ENCODE results near the gene ADAM12. TPM values are rescaled to one million over a fixed set of nuclear protein-coding genes. Genes with fewer than 3 reads are reported as not detected.

The ADAM12 gene
- total RNA-seq, 4 donors from 2014 or later = 0.78 to 10.5 (median 1.2) TPM

DNA sequence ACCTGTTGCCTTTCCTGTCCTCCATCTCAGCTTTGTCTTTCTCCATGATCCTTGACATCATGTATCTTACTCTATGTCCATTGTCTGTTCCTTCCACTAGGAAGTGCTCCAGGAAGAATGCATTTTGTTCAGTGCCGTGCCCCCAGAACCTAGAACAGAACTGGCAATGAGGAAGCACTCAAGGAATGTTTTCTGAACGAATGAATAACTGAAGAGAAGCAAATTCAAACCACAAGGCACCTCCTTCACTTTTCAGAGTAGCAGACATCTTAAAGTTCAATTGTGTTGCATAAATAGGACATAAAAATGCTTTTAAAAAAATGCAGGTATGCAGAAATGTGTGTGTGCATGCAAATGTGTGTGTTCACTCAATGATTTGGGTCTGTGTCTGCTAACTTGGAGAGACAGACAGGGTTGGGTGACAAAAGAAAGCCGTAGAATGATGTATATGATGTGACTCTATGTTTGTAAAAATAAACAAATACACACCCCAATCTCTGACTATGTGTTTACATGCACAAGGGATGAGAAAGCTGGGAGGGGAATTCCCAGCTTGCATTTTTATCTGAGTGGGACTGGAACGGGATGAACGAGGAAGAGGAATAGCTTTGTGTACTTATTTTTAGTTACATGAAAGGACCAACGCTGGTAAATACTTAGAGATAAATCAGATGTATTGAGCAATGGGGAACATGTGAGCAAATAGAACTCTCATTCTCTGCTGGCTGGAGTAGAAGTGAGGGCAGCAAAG, 254.2 kb downstream of the ADAM12 start:
- H3K27me3 ChIP-seq = no peaks in the 10 kb centered on the region
- 35 to 36% methylated on average over 6 of the region's 6 CpGs for WGBS, 2 donors
- no peak overlapping the region for H3K4me3 ChIP-seq
- H3K36me3 ChIP-seq = no peaks in the 10 kb centered on the region
- peaks cover 0 to 3% (median 0%) of the 10 kb centered on the region in 4 donors for H3K9me3 ChIP-seq
- TF ChIP-seq POLR2A (IDR thresholded peaks at IDR 0.05) (no peak), EP300 (IDR thresholded peaks at IDR 0.05) (no peak)
- TF ChIP-seq, protein P1, sequence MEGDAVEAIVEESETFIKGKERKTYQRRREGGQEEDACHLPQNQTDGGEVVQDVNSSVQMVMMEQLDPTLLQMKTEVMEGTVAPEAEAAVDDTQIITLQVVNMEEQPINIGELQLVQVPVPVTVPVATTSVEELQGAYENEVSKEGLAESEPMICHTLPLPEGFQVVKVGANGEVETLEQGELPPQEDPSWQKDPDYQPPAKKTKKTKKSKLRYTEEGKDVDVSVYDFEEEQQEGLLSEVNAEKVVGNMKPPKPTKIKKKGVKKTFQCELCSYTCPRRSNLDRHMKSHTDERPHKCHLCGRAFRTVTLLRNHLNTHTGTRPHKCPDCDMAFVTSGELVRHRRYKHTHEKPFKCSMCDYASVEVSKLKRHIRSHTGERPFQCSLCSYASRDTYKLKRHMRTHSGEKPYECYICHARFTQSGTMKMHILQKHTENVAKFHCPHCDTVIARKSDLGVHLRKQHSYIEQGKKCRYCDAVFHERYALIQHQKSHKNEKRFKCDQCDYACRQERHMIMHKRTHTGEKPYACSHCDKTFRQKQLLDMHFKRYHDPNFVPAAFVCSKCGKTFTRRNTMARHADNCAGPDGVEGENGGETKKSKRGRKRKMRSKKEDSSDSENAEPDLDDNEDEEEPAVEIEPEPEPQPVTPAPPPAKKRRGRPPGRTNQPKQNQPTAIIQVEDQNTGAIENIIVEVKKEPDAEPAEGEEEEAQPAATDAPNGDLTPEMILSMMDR (IDR thresholded peaks at IDR 0.05) = no peak
- H3K27ac ChIP-seq = no peak overlapping the region
- H3K4me1 ChIP-seq = no peaks in the 10 kb centered on the region
- DNase-seq (ENCODE audit: low spot score in 2 of 2) = no peak

DNA sequence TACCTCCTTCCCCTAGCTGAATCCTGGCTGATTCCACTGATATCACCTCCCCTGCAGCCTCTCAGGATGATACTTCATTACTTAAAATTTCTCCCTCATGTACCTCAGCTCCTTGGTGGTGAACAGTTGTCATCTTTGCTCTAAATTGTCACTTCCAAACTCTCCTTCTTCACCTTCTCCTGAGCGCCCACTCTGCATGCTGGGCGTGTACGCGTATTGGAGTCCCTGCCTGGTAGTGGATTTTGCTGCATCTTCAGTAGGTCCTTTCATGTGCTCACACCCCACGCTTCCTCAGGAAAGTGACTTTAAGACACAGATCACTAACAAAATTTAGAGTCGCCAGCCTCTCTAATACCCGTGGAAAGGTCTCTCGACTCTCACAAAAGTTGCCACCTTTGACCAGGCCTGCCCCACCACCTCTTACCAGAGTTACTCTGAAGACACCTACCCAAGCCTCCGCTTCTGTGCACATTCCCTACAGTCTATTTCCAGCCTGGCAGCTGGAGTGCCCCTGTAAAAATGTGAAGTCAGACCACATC, 255.1 kb downstream of the ADAM12 start:
- H3K27ac ChIP-seq = no peak overlapping the region
- no peaks in the 10 kb centered on the region for H3K27me3 ChIP-seq
- DNase-seq (ENCODE audit: low spot score in 2 of 2) = no peak
- H3K4me3 ChIP-seq = no peak overlapping the region
- no peaks in the 10 kb centered on the region for H3K36me3 ChIP-seq
- H3K4me1 ChIP-seq = no peaks in the 10 kb centered on the region
- peaks cover 0 to 3% (median 0%) of the 10 kb centered on the region in 4 donors for H3K9me3 ChIP-seq
- 96 to 97% methylated on average over 9 of the region's 9 CpGs for WGBS, 2 donors
- no peak for TF ChIP-seq POLR2A (IDR thresholded peaks at IDR 0.05)
- TF ChIP-seq, protein P1 (IDR thresholded peaks at IDR 0.05) = no peak
- no peak for TF ChIP-seq EP300 (IDR thresholded peaks at IDR 0.05)

DNA sequence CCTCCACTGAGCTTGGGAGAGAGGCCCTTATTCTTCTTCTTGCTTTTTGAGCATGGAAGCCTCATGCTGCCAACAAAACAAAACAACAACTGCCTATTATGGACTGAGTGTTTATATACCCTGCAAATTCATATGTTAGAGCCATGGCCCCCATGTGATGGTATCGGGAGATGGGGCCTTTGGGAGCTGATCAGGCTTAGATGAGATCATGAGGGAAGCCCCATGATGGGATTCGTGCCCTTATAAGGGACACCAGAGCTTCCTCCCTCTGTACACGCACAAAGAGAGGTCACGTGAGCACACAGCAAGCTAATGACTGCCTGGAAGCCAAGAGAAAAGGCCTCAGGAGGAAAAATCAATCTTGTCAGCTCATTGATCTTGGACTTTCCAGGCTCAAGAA, 256.9 kb downstream of the ADAM12 start:
- DNase-seq (ENCODE audit: low spot score in 2 of 2) = no peak
- 37 to 40% methylated on average over 4 of the region's 4 CpGs for WGBS, 2 donors
- H3K4me3 ChIP-seq = no peak overlapping the region
- TF ChIP-seq, protein P1 (IDR thresholded peaks at IDR 0.05) = no peak
- TF ChIP-seq POLR2A (IDR thresholded peaks at IDR 0.05) (no peak), EP300 (IDR thresholded peaks at IDR 0.05) (no peak)
- H3K27me3 ChIP-seq = no peaks in the 10 kb centered on the region
- no peaks in the 10 kb centered on the region for H3K4me1 ChIP-seq
- no peaks in the 10 kb centered on the region for H3K9me3 ChIP-seq
- H3K27ac ChIP-seq = peak overlapping the region in 1 of 4 donors; percentile 33
- no peaks in the 10 kb centered on the region for H3K36me3 ChIP-seq

DNA sequence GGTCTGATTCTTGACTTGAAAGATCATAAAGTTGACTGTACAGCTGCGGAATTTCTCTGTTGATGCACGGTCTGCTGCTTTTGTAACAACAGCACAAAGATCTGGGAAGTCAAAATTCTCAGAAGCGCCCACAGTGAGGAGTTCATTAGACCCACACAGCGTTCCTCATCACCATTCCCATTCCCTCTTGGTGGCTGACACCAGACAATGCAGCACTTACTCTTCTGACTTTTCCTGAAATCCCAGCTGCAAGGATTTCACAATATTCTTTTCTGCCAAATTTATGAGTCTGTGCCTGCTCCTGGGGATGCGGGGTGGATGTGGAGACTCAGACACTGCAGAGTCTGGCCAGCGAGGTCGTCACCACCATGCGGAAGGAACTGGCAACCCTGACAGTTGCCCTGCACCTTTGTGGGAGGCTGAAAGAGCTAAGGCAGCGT, 258.0 kb downstream of the ADAM12 start:
- no peaks in the 10 kb centered on the region for H3K4me1 ChIP-seq
- H3K4me3 ChIP-seq = no peak overlapping the region
- no peaks in the 10 kb centered on the region for H3K9me3 ChIP-seq
- no peak overlapping the region for H3K27ac ChIP-seq
- H3K27me3 ChIP-seq = no peaks in the 10 kb centered on the region
- H3K36me3 ChIP-seq = no peaks in the 10 kb centered on the region
- TF ChIP-seq, protein P1 (IDR thresholded peaks at IDR 0.05) = no peak
- TF ChIP-seq POLR2A (IDR thresholded peaks at IDR 0.05) (no peak), EP300 (IDR thresholded peaks at IDR 0.05) (no peak)
- 60 to 74% methylated on average over 9 of the region's 9 CpGs for WGBS, 2 donors
- DNase-seq (ENCODE audit: low spot score in 2 of 2) = peak; percentile 16 to 17

DNA sequence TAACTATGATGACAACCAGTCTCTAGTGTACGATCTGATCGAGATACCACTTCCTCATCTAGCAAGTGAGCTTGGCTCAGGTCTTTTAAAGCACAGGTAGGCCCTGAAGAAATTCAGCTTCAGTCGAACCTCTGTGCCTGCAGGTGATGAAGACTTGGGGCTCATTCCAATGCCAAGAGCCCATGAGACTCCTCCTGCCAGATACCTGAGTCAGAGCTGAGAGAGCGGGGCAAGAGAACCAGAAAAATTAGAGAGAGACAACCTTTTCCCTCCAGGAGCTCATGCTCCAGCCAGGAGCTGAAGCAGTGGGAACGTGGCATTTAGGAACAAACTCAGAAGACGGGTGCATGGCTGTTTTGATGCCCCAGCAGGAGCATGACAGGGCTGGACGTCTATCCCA, 259.3 kb downstream of the ADAM12 start:
- Histone ChIP-seq H3K9me3 (no peaks in the 10 kb centered on the region), H3K4me1 (no peaks in the 10 kb centered on the region), H3K4me3 (no peak overlapping the region), H3K27me3 (no peaks in the 10 kb centered on the region), H3K36me3 (no peaks in the 10 kb centered on the region), H3K27ac (no peak overlapping the region)
- WGBS, 2 donors = 89 to 90% methylated on average over 7 of the region's 7 CpGs
- TF ChIP-seq EP300 (IDR thresholded peaks at IDR 0.05) (no peak), POLR2A (IDR thresholded peaks at IDR 0.05) (no peak)
- TF ChIP-seq, protein P1 (IDR thresholded peaks at IDR 0.05) = no peak
- no peak for DNase-seq (ENCODE audit: low spot score in 2 of 2)
